ENCODE results near the gene WDR93.
A peak's percentile ranks its signal among the peaks of the same experiment; 100 is the strongest.

Gene WDR93

DNA sequence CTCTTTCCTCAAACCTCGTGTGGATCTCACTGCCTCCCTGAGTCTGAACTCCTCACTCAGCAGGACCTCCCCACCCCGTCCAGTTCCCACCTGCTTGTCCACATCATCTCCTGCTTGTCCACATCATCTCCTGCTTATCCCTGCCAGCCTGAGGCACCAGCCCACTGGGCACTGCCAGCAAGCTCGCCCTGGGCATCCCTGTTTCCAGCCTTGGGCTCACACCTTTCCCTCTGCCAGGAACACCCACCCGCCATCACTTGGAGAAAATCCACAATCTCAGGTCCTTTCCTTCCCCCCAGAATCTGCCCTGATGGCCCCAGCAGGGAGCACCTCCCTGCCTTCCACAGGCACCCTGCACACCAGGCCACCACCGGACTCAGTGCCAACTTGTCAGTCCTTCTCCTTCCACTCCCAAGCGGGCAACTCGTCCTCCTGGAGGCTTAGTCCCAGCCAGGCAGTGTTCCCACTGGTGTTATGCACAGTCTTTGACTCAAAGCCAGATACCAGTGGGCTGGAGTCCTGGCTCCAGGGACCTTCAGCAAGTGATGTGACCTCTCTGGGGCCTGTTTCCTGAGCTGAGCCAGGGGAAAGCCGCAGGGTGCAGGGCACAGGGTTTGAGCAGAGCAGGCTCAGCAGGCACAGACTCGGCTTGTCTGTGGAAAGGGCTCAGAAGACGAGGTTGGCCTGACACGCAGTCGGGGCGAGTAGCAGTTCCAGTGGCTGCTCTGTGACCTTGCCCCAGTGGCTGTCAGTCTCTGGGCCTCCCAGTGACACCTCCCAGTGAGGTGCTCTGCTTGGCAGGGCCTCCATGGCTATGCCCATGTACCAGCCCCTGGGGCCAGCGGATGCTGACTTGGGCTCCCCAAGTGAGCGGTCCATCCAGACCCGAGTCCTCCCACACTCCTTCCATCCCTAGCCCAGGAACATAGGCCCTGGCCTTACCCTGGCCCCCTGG lies 76.0 kb downstream of the WDR93 start:
- DNase-seq (ENCODE audit: insufficient read length) (no peak), FAIRE-seq (no peak)
- no peak for TF ChIP-seq TAF1 (IDR thresholded peaks at IDR 0.05; ENCODE audit: borderline replicate concordance, low read depth, low read length)
- TF ChIP-seq POLR2AphosphoS5 (IDR thresholded peaks at IDR 0.05; ENCODE audit: low read depth, low read length) = no peak
- no peak for TF ChIP-seq POLR2A (IDR thresholded peaks at IDR 0.05; ENCODE audit: low read depth, low read length)

DNA sequence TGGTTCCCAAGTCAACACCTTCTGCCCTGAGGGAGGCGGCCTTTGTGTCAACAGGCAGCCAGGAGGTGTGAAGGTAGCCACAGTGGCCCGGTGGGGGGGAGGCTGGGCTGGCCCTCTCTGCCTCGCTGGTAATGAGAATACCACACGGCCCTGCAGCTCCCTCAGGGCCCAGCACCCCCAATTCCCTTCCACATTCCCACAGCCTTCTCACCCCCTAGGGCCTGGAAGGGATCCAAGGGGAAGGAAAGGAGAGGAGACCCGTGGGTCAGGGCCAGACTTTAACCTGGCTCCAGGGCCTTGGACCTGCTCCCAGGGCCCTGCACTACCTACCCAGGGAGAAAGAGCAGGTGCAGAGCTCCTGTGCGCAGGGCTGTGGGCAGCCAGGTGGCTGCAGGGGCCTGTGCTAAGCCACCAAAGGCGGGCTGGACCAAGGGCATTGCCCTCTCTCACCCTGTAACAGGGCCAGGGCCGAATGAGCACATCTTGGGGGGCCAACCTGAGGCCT lies 76.9 kb downstream of the WDR93 start:
- DNase-seq (ENCODE audit: insufficient read length) (no peak), FAIRE-seq (no peak)
- TF ChIP-seq POLR2A (IDR thresholded peaks at IDR 0.05; ENCODE audit: low read depth, low read length) = no peak
- no peak for TF ChIP-seq POLR2AphosphoS5 (IDR thresholded peaks at IDR 0.05; ENCODE audit: low read depth, low read length)
- no peak for TF ChIP-seq TAF1 (IDR thresholded peaks at IDR 0.05; ENCODE audit: borderline replicate concordance, low read depth, low read length)

DNA sequence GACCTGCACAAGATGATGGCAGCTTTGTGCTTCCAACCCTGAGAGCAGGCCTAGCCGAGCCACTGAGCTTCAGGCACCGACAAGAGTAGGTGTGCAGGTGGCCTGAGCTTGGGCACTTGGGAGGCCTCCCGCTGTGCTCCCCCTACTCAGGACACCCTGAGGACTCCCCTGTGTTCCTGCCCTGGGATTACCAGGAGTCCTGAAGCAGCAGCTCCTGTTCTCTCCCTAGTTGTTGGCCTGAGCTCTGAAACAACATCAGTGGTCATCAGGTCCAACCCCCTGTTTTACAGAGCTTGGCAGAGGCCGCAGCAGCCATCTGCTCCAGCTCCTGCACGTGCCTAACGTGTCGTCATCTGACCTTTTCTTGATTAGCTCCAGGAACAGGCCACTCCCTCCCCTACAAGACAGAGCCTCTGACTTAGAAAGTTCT lies 77.5 kb downstream of the WDR93 start:
- no peak for TF ChIP-seq TAF1 (IDR thresholded peaks at IDR 0.05; ENCODE audit: borderline replicate concordance, low read depth, low read length)
- no peak for TF ChIP-seq POLR2AphosphoS5 (IDR thresholded peaks at IDR 0.05; ENCODE audit: low read depth, low read length)
- no peak for TF ChIP-seq POLR2A (IDR thresholded peaks at IDR 0.05; ENCODE audit: low read depth, low read length)
- no peak for DNase-seq (ENCODE audit: insufficient read length)
- no peak for FAIRE-seq

DNA sequence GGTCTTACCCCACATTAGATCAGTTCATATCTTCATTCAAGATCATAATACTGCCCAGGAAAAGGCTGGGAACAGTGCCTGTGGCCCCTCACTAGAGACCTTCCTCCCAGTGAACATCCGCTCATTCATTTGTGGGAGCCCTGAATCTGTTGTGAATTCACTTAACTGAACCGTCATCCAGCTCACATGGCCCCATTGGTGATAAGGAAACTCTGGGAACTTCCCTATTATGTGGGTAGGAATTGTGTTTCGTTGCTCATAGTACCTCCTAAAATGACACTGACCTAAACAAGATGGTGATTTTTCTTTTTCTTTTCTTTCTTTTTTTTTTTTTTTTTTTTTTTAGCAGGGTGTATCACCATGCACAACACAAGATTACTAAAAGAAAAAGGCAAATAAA lies 78.8 kb downstream of the WDR93 start:
- TF ChIP-seq POLR2A (IDR thresholded peaks at IDR 0.05; ENCODE audit: low read depth, low read length) = no peak
- TF ChIP-seq POLR2AphosphoS5 (IDR thresholded peaks at IDR 0.05; ENCODE audit: low read depth, low read length) = no peak
- no peak for TF ChIP-seq TAF1 (IDR thresholded peaks at IDR 0.05; ENCODE audit: borderline replicate concordance, low read depth, low read length)
- FAIRE-seq = no peak
- DNase-seq (ENCODE audit: insufficient read length) = no peak

DNA sequence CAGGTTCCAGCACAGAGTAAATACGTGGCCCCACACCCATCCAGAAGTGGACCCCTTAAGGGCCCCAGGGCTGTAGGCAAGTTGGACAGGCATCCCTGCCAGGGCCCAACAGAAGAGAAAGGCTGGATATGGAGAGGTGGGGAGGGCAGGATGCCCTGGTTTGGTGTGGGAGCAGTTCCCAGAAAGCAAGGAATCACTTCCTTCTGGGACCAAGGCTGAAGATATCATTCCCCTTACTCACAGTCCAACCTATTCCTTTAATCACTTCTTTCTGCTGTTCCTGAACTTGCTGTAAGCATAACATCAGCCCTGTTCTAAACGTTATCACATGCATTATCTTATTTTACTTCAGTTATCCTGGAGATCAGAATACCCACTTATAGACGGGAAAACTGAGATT lies 79.4 kb downstream of the WDR93 start:
- DNase-seq (ENCODE audit: insufficient read length) = no peak
- FAIRE-seq = no peak
- TF ChIP-seq POLR2A (IDR thresholded peaks at IDR 0.05; ENCODE audit: low read depth, low read length) (no peak), POLR2AphosphoS5 (IDR thresholded peaks at IDR 0.05; ENCODE audit: low read depth, low read length) (no peak), TAF1 (IDR thresholded peaks at IDR 0.05; ENCODE audit: borderline replicate concordance, low read depth, low read length) (no peak)

DNA sequence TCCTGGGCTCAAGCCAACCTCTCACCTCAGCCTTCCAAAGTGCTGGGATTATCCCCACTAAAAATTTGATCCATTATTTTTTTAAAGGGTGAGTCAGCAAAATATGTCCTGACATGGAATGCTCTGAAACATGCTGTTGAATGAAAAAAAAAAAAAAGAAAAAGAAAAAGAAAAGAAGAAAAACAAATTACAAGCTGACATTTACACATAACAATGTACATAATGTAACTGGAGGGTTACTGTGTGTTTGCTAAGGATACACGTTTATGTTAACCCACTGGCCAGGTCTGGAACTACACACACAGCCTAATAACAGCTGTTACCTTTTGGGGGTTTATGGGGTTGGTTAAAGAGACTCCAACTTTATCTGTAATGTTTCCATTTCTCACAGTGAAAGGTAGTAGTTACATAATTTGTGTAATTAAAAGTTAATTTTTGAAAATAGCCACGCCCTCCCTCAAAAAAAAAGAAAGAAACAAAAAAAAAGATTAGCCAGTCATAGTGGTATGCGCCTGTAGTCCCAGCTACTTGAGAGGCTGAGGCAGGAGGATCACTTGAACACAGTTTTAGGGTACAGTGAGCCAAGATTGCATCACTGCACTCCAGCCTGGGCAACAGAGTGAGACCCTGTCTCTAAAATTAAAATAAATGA lies 82.4 kb downstream of the WDR93 start:
- DNase-seq (ENCODE audit: insufficient read length) = no peak
- TF ChIP-seq POLR2A (IDR thresholded peaks at IDR 0.05; ENCODE audit: low read depth, low read length) (no peak), POLR2AphosphoS5 (IDR thresholded peaks at IDR 0.05; ENCODE audit: low read depth, low read length) (no peak), TAF1 (IDR thresholded peaks at IDR 0.05; ENCODE audit: borderline replicate concordance, low read depth, low read length) (no peak)

DNA sequence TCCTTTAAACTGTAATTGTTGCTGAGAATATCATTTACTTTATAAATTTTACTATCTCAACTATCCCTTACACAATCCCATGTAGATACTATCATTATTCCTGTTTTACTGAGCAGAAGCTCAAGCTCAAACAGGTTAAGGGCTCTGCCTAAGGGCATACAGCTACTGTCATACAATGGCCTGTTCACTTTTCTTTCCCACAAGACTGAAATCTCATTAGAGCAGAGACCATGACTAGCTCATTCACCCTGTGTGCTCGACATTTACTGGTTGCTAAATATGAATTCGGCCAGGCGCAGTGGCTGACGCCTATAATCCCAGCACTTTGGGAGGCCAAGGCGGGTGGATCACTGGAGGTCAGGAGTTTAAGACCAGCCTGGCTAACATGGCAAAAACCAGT lies 83.9 kb downstream of the WDR93 start:
- no peak for FAIRE-seq
- DNase-seq (ENCODE audit: insufficient read length) = no peak
- TF ChIP-seq POLR2AphosphoS5 (IDR thresholded peaks at IDR 0.05; ENCODE audit: low read depth, low read length) (no peak), POLR2A (IDR thresholded peaks at IDR 0.05; ENCODE audit: low read depth, low read length) (no peak), TAF1 (IDR thresholded peaks at IDR 0.05; ENCODE audit: borderline replicate concordance, low read depth, low read length) (no peak)

More for the DNA sequence above, 82.4 kb downstream of the WDR93 start:
- no peak for FAIRE-seq

DNA sequence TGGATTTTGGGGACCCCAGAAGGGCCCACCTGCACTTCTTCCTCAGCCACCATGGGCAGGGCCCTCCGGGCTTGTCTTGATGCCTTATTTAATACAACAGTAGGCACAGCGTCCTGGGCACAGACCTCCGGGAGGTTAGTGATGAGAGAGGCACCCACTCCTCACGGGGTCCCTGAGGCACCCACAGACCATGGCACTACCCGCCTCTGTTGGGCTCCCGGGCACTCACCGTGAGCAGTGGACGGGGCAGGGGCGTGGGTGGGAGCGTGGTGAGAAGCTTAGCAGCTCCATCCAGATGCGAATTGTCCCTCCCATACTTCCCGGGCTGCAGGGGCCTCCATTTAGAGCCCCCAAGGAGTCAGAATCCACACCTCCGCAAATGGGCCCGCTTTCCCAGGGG lies 85.2 kb downstream of the WDR93 start:
- DNase-seq (ENCODE audit: insufficient read length) (no peak), FAIRE-seq (no peak)
- TF ChIP-seq TAF1 (IDR thresholded peaks at IDR 0.05; ENCODE audit: borderline replicate concordance, low read depth, low read length) = no peak
- no peak for TF ChIP-seq POLR2AphosphoS5 (IDR thresholded peaks at IDR 0.05; ENCODE audit: low read depth, low read length)
- no peak for TF ChIP-seq POLR2A (IDR thresholded peaks at IDR 0.05; ENCODE audit: low read depth, low read length)

DNA sequence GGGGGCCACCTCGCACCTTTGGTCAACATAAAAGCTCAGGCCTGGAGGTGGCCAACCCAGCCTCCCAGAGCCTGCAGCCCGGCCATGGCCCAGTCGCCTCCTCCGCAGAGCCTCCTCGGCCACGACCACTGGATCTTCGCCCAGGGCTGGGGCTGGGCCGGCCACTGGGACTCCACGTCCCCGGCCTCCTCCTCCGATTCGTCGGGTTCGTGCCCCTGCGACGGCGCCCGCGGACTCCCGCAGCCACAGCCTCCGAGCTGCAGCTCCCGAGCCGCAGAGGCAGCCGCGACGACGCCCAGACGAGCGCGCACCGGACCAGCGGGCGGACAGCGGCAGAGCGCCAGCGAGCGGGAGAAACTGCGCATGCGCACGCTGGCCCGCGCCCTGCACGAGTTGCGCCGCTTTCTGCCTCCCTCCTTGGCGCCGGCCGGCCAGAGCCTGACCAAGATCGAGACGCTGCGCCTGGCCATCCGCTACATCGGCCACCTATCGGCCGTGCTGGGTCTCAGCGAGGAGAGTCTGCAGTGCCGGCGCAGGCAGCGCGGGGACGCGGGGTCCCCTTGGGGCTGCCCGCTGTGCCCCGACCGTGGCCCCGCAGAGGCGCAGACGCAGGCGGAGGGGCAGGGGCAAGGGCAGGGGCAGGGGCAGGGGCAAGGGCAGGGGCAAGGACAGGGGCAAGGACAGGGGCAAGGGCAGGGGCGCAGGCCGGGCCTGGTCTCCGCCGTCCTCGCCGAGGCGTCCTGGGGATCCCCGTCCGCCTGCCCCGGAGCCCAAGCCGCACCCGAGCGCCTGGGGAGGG lies 85.9 kb downstream of the WDR93 start, which contains the start of gene MESP2:
Gene MESP2 (plus strand): TSS at position 59 of the 799 bp plus-strand sequence. CDS start 26 bp downstream, at position 85.
- FAIRE-seq (peak; percentile 79), DNase-seq (ENCODE audit: insufficient read length) (peak; percentile 75)
- TF ChIP-seq POLR2A (IDR thresholded peaks at IDR 0.05; ENCODE audit: low read depth, low read length) (no peak), POLR2AphosphoS5 (IDR thresholded peaks at IDR 0.05; ENCODE audit: low read depth, low read length) (no peak), TAF1 (IDR thresholded peaks at IDR 0.05; ENCODE audit: borderline replicate concordance, low read depth, low read length) (no peak)

DNA sequence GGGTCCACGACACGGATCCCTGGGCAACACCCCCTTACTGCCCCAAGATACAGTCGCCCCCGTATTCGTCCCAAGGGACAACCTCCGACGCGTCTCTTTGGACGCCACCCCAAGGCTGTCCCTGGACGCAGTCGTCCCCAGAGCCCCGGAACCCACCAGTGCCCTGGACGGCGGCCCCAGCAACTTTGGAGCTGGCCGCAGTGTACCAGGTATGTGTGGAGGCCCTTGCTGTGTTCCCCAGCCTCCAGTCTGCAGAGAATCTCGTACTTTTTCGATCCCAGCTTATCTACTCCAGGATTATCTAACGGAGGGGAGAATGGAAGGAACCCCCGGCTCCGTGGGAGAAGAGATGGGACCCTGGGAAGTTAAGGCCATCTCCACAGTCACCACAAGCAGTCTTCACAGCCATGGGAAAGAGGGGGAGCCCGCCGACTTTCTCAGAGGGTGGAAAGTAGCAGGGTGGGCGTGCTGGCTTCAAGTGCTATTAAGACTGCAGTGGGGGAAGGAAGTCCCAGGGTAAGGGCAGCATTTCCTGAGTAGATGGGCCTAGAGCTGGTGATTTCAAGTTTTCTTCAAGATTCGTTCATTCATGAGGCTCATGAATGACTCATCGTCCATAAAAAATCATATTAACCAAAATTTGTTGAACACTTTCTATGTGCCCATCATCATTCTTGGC lies 86.6 kb downstream of the WDR93 start:
- no peak for FAIRE-seq
- DNase-seq (ENCODE audit: insufficient read length) = no peak
- no peak for TF ChIP-seq TAF1 (IDR thresholded peaks at IDR 0.05; ENCODE audit: borderline replicate concordance, low read depth, low read length)
- TF ChIP-seq POLR2AphosphoS5 (IDR thresholded peaks at IDR 0.05; ENCODE audit: low read depth, low read length) = no peak
- no peak for TF ChIP-seq POLR2A (IDR thresholded peaks at IDR 0.05; ENCODE audit: low read depth, low read length)
